Fibroblast of gingiva (primary cell): ENCODE measurements around the gene RRH.
"Not testable (repeated sequence)": the region's sequence is repeated elsewhere in the genome, so short reads cannot be mapped to it uniquely, and the experiment has no call there.

ENCODE experiments used
- DNase-seq: peaks from one replicate; pipeline ENCODE4 v3.0.0-alpha.2; 2011; ENCODE audit warnings: low read depth

Gene RRH

DNA sequence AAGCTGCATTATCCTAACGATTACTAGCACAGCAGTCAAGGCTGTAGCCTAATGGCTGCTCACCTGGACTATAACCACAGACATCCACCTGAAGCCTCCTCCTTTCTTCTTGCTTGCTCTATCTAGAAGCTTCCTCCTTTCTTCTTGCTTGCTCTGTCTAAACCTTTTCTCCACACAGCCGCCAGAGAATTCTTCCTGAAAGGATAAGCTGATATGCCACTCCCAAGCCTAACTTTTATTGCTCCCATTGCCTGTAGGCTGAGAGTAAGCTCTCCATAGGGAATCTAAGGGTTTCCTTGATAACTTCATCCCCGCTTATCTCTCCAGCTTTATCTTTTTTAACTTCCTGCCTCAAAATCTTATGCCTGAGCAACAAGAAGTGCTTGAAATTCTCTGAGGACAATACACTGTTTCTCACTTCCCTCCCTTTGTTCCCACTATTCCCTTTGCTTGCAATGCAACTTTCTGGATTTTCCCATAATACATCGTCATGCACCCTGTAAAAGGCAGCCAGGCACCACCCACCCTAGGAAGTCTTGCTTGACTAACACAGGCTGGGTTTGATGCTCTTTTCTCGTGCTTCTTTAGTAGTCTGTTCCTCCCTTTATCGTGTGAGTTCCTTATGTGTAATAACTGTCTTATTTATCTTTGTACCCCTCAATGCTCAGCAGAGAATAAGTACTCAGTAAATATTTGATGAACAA lies 18.8 kb downstream of the RRH start:
- DNase-seq, result no peak

DNA sequence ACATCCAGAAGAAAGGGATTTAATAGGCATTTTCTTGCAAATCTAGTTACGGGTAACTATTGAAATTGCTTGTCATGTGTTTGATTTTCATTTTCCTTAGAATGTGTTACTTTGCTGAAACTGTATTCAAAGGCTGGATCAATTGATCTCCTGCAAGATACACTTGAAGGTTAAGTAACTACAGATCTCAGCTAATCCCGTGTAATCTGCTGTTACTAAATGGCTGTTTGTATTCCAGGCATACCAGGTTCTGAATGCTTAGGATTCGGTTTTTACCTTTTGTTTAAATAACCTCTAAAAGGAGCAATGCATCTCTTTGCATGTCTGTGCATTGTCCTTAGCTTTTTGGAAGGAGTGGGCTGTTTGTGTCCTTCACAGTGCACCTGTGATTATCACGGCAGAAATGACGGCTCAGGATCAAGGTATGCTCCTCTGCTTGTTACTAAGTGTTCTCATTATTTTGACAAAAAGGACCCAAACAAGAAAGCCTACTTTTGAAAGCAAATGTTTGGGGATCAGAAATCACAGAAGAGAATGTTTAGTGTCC lies 20.2 kb downstream of the RRH start, which contains the start of gene LRIT3:
LRIT3 (plus strand) TSS at position 212 of the 547 bp plus-strand sequence; CDS start at position 307, 95 bp downstream.
- no peak for DNase-seq

GRCh38 chr4:109848501-109848900 lies 20.7 kb downstream of the RRH start:
- no peak for DNase-seq

GRCh38 chr4:109850601-109851000 lies 22.8 kb downstream of the RRH start:
- DNase-seq, result no peak

- DNase-seq, result not testable (repeated sequence)
These were observed 31.9 kb downstream of the RRH start for GRCh38 chr4:109859426-109860300.

DNA sequence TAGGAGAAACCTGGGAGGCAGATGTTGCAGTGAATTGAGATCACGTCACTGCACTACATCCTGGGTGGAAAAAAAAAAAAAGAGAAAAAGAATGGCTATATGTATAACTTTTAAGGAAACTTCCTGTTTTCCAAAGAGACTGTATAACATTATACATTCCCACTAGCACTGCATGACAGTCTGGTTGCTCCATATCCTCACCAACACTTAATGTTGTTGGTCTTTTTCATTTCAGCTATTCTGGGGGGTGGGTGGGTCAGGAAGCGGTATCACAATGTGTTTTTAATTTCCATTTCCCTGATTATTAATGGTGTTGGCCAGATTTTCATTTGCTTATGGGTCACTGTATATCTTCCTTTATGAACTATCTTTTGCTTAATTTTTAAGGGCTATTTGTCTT lies 33.5 kb downstream of the RRH start:
- DNase-seq, result no peak

GRCh38 chr4:109861916-109862511 lies 34.2 kb downstream of the RRH start:
- no peak for DNase-seq

DNA sequence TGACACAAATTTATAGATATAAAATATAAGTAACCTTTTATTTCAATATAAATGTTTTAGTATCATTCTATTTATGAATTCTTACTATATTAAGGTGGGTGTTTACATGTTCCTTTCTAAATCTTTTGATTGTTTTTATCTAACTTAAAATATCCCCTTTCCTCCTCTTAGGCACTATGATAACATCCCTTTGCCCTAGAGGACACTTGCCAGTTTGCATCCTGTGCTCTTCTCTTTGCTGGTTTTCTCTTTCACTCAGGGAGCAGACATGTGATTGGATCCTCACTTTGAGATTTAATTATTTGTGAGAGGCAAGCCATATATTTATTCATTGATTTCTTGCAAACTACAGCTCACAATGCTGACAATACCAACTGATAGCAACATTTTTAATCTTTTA lies 36.4 kb downstream of the RRH start:
- no peak for DNase-seq

DNA sequence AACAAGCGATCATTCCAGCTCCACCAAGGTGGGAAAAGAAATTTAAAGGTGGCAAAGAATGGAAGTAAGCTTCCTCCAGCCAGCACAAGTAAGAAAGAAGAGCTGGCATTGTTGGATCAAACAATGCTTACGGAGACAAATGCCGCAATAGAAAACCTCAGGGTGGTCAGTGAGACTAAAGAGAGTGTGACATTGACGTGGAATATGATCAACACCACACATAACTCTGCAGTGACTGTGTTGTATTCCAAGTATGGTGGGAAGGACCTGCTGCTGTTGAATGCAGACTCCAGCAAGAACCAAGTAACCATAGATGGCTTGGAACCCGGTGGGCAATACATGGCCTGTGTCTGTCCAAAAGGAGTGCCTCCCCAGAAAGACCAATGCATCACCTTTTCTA lies 42.3 kb downstream of the RRH start:
- no peak for DNase-seq

DNA sequence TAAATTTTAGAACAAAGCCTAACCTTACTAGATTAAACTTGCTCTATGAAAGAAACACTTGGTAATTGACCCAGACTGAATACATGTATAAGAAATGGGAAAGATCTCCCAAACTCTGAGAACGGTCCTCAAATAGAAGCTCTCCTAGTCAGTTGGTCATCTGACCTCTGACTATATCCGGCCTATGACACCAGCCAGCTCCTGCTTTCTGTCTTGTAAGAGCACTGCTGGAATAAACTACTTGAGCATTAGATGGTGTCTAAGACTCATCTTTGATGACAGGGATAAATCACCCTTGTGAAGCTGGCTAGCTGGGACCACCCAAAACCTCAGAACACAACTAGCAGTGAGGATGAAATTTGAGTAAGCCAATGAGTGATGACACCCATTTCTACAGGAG lies 44.3 kb downstream of the RRH start:
- DNase-seq, result no peak

GRCh38 chr4:109872950-109873656 lies 45.3 kb downstream of the RRH start:
- DNase-seq, result no peak

DNA sequence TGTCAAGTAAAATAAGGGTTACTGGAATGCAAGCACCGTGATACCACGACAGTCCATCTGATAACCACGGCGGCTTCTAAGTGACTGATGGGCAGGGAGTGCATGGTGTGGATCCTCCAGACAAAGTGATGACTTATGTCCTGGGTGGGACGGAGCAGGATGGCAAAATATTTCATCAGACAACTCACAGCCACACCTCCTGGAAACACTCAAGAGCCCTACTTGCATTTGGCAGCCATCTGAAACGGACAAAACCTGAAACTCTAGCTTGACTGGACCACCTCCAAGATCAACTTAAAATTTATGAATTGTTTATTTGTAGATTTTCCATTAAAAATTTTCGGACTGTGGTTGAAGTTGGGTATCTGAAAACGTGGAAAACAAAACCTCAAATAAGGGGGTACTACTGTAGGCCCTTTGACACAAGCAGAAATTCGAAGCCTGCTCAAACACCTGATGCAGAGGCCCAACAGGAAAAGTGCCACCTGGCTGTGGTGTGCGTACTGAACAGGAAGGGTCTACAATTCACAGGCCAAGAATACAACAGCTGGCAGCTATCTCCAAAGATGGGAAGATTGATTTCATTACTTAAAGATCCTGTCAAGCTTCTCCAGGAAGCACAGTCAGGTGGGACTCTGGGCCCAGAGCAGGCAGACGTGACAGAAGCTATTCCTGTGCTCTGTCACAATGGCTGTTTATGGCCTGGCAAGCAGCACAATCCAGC lies 46.2 kb downstream of the RRH start:
- peak; percentile 58 for DNase-seq

GRCh38 chr4:109875106-109875505 lies 47.3 kb downstream of the RRH start:
- no peak for DNase-seq

GRCh38 chr4:109875553-109875952 lies 47.8 kb downstream of the RRH start:
- not testable (repeated sequence) for DNase-seq

GRCh38 chr4:109876634-109877265 lies 49.0 kb downstream of the RRH start:
- DNase-seq, result no peak

GRCh38 chr4:109877400-109877799 lies 49.6 kb downstream of the RRH start:
- no peak for DNase-seq

DNA sequence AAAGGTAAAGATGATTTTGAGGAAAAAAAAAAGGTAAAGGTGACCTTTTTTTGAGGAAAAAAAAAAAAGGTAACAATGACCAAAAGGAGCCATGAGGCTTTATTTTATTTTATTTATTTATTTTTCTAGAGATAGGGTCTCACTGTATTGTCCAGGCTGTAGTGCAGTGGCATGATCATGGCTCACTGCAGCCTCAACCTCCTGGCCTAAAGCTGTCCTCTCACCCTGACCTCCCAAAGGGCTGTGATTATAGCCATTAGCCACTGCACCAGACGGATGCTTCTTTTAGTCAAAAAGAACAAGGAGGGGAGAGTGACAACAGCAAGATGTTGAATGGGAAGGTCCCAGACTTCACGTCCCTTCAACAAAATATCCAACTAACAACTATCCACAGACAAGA lies 50.6 kb downstream of the RRH start:
- DNase-seq, result no peak

- no peak for DNase-seq
These were observed 51.3 kb downstream of the RRH start for GRCh38 chr4:109879081-109879480.

DNA sequence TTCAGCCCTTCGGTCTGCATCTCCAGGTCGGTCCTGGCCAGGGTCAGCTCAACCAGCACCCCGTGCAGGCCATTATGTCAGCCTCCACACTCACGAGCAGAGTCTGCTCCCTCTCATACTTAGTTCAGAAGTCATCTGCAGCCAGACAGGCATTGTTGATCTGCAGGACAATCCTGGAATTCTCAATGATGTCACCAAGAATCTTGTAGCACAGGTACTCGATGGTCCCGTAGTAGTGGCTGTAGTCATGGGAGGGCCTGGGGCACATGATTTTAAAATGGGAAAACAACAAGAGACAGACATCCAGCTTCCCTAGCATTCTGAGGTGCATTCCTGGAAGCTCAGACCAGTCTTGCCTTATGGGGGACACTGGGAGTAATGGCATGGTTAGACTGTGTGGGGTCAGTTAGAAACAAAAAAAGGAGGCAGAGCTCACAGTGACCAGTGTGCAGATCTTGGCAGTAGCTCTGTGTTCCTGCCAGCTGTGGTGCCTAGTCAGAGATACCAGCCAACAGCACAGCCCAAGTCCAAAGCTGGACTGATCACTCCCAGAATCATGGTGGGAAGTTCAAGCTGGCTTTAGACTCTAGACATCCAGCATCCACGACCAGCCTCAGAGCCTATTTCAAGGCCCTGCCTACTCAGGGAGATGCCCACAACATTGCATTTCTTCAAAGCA lies 52.0 kb downstream of the RRH start:
- DNase-seq, result no peak

DNA sequence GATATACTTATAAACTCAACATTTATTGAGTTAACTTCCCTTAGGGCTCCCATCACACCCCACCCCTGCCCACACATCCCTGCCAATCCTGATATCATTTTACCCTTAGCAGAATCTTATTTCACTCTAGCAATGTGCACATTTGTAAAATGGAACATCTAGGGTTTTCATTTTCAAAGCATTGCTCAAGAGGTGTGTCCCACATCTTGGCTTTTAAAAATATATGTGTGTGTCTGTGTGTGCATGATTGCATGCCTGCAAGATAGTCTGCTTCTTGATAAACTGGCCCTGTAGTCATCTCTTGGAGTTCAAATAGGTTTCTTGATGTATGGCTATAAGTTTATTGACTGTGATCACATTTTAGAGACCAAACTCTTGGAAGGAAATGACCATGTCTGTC lies 58.5 kb downstream of the RRH start:
- no peak for DNase-seq
